HCEC 1CT (cell line): Measurements from ENCODE around the gene RIMBP2.

Source experiments
- DNase-seq: peaks from one replicate; pipeline ENCODE4 v3.0.0-alpha.2; 2017

The RIMBP2 gene

DNA sequence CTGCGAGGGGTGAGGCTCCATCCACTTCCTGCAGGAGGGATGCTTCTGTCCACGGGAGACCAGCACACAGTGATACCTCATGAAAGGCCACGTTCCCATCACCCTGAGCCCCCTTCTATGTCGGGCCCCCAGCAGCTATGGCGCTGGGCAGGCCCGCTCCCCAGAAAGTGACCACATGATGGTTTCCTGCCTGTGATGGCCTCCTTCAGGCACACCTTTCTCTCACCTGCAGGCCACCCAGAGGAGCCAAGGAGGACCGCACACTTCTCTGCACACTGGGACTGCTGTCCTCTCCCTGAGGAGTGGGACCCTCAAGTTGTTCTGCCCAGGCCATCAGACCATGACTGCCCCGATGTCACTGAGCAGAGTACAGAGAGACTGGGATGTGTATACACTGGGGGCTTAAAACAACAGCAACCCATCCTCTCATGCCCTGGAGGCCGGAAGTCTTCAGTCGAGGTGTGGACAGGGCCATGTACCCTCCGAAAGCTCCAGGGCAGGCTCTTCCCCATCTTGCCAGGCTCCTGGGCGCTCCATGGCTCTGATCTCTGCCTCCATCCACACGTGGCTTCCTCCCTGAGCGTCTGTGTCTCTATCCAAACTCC is 219.5 kb downstream of the RIMBP2 start:
- DNase-seq = no peak

DNA sequence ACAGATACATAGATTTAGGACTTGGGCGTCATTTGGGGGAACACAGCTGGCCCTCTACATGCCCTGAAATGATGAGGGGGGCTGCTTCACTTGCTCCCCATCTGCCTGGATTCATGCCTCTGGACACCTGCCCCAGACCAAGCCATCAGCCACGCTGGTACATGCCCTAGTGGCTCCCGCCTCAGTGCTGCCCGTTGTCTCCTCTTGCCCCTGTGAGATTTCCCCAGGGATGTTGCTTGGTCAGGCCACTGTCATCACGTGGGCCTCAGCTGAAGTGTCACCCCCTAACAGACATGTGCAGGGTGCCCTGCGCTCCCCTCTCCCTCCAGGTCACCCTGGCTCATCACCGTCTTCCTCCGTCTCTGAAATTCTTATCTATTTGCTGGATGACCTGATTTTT is 220.9 kb downstream of the RIMBP2 start:
- DNase-seq = no peak

DNA sequence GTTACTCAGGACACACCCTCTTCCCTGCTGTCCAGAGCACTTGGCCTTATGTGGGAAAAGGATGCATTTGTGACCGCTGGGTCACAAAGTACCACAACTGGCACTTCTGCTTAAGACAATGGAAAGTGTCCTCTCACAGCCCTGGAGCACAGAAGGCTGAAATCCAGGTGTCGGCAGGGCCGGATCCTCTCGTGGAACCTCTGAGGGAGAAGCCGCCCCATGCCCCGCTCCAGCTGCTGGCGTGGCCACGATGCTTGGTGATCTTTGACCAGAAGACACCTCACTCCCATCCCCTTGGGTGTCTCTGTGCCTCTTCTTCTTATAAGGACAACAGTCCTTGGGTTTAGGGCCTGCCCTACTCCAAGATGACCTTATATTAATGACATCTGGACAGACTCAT is 221.4 kb downstream of the RIMBP2 start:
- DNase-seq = no peak

DNA sequence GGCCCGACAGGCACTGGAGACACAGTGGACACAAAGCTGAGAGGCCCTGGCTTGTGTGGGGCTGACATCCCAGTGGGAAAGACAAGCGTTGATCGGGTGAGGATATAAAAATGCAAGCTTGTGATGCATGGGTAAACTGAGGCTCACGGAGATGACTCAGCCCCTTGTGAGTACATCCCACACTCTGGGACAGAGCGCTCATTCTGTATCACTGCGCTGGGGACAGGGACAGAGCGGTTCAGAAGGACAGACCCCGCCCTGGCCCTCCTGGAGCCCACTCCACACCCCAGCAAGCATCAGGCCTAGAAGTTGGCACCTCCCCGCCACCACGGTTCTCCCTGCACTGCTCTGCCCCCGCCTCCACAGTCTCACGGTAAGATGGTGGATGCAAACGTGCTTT is 222.1 kb downstream of the RIMBP2 start:
- no peak for DNase-seq

DNA sequence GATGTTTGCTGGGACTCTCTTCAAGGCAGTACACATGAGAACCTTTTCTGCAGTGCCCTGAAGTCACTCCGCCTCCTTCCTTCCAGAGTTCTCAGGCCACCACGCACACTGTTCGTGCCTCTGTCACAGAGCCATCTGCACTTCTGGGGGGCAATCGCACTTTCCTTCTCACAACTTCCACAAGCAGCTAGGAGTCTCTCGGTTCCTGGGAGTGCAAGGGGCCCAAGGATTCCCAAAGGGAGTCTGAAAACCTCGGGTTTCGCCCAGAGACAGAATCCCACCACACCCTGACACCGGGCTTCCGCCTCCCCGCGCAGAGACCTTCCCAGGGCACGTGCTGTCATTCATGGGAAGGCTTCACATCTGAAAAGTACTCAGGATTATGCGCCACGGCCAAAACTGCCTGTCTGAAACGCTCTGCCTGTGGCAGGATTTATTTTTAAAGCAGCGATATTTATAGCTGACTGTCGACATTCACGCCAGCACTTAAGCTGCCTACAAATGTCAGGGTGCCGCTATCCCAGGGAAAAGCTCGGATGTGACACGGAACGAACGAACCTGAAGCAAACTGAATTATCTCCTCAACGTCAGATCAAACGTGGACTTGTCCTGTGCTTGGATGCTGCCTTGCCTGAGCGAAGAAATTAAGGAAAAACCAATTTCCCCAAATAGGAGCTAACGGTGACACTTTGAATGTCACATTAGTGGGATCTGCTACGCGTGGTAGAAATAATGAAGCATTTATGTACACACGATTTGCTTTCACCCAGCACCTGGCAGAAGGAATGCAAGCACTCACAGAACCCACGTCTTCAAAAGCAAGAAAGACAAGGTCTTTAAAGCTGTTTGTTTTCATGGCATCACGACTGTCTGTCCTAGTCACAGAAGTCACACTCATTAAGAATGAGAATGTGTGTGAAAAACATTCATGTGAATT is 224.4 kb downstream of the RIMBP2 start:
- no peak for DNase-seq

DNA sequence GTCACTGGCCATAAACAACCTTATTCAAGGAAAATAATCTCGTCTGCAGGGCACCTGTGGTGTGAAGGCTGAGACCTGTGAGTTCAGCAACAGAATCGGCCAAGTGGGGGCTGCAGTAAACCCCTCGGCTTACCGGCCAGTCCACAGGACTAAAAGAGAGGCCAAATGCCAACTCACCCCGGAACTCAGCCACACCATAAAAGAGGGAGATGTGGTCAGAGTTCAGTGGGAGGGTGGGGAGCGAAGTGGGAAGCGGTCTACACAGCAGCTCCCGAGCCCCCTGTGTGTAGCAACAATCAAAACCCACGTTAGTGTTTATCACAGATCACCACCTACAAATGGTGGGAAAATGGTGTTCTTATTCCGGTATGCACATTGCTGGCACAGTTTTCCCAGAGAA is 225.4 kb downstream of the RIMBP2 start:
- DNase-seq = no peak

DNA sequence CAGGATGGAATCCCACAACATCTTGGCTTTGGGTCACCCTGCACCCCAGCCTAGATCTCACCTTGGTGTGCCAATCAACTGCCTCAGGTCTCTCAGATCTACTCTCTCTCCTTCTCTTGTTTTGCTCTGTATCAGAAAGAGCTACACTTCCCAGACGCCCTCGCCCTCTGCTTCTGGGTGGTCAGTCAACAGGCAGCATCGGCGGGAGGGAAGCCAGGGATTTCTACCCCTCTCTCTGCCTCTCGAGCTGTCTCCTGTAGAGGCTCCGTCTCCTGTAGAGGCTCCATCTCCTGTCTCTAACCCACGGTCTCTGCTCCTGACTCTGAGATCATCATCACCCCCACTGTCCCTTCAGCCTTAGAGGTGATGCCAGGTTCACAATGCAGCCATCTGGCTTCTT is 226.8 kb downstream of the RIMBP2 start:
- no peak for DNase-seq

DNA sequence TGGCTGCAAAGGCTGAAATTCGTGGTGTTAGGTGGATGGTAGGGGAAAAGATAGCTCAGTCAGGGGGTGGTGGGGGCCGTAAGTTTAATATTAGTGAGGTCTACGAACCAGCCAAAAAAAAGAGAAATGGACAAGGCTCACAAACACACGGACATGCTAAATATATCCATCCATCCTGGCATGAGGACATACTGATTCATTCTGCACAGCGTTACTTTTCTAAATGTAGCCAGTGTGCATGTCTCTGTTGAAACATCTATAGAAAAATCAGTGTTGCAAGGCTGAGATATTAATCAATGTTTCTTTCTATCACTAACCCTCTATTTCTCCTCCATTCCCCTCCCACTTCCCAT is 227.8 kb downstream of the RIMBP2 start:
- no peak for DNase-seq

DNA sequence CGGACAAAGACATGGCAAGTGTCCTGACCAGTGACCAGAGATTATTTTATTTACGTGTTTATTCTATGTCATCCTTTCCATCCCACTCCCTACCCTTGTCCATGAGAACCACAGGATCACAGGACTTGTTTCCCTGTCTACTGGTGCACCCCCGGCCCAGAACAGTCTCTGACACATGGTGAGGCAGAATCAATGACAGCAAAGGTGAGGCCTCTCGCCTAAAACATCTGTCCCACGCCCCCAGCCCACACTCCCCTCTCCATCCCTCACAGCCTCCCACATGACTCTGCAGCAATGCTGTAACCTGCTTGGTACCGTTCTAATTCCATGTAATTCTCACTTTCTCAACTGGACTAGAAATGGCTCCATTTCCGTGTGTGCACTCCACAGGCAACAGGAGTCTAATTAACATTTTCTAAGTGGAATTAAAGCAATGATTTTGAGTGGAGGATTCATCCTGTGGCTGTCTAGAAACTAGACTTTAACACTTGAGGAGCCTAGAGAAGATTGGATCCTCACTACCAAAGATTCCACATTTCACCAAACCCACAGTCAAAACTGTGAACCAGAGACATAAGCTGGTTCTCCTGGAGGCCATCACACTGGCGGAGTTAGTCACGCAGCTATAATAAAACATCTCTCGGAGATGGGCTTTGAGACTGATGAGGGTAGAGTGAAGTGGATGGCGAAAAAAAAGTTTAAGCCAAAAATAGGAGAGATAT is 228.3 kb downstream of the RIMBP2 start:
- no peak for DNase-seq

DNA sequence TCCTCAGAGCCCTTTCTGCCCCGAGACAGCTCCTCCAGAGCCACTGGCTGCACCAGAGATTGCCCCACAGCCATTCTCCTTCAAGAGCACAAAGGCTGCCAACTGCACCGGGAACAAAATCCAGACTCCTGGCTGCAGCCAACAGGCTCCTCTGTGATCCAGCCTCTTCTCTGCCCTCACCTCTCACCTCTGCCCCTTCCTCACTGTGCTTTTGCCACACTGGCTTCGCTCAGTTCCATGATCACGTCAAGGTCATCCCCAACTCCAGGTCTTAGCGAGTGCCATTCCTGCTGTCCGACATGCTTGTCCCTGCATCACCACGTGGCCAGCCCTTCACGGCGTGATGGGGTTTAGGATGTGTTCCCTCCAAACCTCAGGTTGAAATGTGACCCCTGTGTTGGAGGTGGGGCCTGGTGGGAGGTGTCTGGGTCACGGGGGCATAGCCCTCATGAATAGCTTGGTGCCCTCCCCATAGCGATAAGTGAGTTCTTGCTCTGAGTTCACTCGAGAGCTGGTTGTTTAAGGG is 229.1 kb downstream of the RIMBP2 start:
- no peak for DNase-seq

DNA sequence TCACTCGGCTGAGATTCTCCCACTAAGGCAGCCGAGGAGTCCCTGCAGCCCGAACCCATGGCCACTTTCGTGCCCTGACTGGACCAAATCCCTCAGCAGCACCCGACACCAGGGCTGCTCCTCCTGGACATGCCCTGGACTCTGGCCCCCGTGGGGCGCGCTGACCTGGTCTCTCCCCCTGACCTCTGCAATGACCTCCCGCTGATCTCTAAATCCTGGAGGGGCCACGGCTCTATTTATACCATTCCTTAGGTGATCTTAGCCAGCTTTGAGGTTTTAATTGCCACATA is 230.0 kb downstream of the RIMBP2 start:
- DNase-seq = no peak

DNA sequence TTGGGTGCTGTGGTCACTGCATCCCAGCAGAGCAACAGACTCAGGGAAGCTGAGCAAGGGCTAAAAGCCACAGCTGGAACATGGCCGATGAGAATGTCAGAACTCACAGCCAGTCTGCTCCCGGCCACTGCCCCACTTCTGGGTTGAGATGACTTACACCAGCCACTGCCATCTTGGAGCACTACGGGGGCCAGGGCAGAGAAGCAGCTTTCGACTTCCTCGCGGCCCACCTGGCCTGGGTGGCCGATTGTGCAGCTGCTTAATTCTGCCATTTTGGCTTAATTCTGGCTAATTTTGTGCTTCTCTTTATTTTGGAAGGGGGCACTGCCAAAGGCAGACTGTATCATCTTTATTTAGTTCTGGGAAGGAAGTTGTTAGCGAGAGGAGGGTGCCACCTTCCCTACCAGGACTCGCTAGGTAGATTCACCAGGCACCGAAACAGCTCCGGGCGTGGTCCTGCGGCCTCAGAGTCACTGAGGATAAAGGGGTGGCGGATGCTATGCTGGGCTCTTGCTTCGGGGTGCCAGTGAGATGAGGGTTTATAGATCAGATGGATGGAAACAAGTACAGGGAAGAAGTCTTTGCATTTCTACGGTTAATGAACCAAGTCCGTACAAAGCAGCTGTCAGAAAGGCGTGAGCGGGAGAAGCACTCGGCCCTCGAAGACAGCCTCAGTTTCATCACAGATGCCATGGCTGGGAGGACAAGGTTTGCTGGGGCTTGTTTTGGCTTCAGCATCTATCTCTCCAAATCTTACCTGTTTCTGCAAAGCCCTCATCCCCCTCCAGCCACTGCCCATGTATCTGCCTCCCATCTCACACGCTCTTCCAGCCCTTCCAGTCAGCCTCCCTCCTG is 230.6 kb downstream of the RIMBP2 start:
- DNase-seq = no peak

DNA sequence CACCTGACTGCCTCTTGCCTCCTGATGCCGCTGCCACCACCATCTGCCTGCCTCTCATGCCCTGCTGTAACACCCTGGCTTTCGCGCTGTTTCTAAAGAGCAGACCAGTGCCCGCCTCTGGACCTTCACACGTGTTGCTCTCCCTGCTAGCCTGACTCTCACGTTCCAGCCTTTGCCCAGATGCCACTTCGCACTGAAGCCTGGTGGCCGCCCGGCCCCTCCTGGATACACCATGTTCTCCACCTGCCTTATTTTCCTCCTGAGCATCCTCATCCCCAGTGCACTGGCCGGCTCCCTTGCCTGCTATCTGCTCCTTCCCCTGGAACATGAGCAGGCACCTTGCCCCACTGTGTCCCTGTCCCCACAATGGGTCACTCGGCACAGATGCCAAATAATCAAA is 231.9 kb downstream of the RIMBP2 start:
- no peak for DNase-seq

DNA sequence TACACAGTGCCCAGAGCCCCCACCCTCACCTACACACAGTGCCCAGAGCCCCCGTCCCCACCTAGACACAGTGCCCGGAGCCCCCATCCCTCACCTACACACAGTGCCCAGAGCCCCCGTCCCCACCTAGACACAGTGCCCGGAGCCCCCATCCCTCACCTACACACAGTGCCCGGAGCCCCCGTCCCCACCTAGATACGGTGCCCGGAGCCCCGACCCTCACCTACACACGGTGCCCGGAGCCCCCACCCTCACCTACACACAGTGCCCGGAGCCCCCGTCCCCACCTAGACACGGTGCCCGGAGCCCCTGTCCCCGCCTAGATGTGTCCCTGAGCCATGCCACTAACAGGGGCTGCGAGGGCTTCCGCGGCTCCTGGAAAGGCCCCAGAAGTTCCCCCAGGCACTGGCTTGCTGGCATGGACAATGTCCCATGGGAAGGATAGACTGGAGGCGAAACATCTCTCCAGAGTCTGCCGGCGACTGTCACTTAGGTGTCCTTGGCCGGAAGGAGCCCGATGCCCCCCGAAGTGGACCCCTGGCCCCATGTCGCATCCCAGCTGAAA is 232.4 kb downstream of the RIMBP2 start:
- DNase-seq = no peak

DNA sequence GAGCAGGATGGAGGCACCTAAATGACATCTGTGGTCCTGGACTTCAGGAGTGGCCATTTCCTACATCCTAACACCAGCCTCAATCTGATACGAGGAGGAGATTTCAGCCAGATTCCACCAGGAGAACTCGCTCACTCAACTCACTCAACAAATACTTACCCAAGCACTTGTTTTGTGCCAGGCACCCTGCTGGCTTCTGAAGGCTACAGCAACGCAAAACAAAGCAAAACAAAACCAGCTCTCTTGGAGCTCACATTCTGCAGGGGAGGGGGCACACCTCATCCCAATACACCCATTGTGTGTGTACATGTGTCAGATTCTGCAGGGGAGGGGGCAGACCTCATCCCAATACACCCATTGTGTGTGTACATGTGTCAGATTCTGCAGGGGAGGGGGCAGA is 233.7 kb downstream of the RIMBP2 start:
- DNase-seq = no peak

DNA sequence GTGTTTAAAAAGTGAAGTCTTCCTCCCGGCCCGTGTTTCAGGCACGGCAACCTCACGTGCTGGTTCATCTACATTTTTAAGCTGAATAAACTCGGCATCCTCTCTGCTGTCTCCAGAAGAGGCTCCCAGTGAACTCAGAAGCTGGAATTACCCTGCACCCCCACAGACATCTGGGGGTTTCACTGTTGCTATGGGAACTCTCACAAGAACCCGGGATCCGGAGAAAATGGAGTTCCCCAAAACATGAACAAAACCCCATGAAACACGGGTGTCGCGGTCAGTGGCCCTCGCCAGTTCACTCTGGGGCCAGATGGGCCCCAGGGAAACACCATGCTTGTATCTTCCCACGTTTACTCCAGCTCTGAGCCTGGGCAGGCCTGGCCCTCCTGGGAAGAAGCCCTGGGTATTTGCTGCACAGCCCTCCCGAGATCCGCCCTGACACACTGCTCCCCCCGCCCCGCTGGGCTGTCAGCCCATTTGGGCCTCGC is 234.7 kb downstream of the RIMBP2 start:
- DNase-seq = no peak

DNA sequence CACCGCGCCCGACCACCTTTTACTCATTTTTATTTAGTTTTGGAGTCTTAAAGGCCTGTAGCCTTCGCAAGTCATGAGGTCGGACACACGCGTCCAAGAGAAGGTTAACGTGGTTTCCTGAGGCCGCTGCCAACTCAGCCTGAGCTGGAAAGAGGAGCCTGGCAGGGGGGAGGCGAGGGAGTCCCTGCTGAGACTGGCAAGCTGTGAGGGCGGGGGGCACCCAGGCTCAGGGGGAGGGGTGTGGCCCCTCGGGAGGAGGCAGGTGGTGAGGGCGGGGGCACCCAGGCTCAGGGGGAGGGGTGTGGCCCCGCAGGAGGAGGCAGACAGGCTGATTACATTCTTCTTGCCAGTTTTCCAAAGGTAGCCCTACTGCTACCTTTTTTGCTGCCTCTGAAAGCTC is 235.2 kb downstream of the RIMBP2 start:
- DNase-seq = no peak

DNA sequence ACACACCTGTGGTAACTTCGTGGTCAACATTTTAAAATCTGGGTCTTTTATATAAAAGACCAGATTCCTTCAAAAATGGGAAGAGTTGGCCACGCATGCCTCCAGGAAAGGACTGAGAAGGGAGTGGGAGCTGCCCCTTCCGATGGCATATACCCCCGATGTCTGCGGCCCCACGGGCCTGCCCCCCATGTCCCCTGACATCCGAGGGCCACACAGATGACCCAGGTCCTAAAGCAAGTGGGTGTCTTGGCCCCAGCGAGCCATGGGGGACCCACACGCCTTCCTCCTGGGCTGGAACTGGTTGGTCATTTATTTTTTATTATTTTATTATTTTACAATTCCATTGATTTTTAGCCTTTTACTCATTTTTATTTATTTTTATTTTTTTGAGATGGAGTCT is 235.9 kb downstream of the RIMBP2 start:
- DNase-seq = no peak

DNA sequence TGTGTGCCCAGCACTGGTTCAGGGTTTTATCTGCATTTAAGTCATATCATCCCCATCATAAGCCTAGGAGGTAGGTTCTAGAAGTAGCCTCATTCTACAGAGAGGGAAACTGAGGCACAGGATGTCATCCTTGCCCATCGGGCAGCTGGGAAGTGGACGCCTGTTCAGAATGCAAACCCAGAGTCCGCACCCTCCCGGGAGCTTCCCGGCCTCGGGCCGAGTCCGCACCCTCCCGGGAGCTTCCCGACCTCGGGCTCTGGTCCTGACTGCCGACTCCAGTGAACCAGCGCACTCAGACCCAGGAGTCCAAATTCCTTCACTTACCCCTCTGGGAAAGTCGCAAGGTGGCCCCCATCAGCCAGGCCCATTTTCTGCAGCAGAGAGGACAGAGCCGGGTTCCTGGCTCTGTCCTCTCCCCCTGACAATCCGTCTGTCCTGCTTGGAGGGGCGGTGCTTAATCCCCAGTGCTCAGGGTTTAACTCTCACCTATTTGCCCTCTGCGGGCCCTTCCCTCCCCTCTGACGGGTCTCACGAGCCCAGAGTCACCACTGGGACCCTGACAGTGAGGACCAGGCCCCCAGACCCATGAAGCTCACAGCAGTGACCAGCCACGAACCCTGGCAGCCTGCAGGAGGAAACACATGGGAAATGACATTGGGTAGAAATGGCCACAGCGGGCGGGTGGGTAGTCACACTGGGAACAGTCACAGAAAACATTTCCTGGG is 236.5 kb downstream of the RIMBP2 start:
- DNase-seq = no peak

DNA sequence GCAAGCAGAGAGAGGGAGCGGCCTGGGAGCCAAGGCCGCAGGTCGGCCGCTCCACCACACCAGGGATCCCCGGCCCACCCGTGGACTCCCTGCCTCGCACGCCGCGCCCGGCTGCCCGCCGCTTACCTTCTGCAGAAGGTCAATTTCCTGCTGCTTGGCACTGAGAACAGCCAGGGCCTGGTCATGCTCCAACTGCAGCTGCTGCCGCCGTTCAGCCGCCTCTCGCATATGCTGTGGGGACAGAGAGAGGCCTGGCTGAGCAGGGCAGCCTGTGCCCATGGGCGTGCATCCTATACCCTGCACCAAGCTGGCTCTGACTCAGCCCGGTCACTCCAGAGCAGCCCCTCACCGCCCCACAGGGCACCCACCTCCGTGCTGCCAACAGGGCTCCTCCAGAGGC is 237.3 kb downstream of the RIMBP2 start:
- DNase-seq = no peak

DNA sequence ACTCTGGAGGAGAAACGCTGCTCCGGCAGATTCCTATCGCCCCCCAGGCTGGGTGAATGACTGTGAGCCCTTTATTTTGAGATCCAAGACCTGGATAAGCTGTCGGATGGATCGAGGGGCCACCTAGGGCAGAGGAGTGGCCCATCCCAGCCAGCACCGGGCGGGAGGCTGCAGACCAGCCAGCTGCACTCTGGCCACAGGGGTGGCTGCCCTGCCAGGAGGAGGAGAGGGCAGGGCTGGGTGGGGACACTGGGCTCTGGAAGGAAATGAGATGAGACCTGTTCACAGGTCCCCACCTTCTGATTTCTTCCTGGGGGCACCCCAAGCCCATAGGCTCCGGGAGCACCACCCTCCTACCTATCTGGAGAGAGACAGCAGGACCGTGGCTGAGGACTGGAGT is 238.4 kb downstream of the RIMBP2 start:
- no peak for DNase-seq

DNA sequence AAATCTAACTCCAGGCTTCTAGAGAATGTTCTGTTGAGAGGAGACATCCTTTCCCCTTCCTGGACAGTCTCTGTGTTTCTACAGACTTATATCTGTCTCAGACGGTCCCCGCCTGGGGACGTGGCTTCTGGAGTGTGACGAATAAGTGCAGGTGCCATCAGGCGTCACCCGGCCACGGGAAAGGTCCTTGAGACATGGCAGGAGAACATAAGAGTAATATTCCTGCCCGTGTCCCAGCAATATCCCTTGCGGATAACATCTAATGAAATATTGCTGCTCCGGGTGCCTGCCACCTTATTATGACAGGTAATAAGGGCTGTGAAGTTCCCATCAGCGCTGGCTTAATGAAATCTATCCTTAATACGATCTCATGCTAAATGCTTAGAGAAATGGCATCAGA is 238.8 kb downstream of the RIMBP2 start:
- DNase-seq = no peak
